Measurements from ENCODE around the gene ORAI3. TPM values are rescaled to one million over a fixed set of nuclear protein-coding genes. Genes with fewer than 3 reads are reported as not detected.

The ORAI3 gene
- total and polyA plus RNA-seq, 2 of the 13 experiments (the other 11 are each of a cell fraction or from before 2014, with no cell fraction given): 11.4 to 32.0 TPM

DNA sequence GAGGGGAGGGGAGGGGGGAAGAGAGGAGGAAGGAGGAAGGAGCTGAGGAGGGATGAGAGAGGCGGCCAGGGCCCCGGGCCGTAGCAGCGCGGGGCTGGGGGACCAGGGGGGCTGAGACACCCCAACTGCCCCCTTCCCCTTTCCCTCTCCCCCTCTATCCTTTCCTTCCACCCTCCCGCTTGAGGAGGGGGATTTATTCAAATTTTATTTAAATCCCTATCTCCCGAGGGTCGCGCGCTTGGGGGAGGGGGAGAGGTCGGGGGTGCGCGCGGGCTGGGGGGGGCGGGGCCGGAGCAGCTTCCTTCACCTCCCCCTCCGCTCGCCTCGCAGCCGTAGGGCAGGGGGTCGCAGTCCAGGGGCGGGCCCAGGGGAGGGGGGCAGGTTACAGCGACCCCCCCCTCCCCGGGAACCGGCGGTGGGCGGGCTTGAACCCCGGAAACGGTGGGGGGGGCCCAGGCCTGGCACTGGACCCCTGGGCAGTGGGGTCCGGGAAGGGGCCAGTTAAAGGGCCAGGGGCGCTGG, 25.3 kb upstream of the ORAI3 start, which contains the start of gene FBXL19:
TSS of gene FBXL19 (plus strand) at position 19 of the 522 bp plus-strand sequence. CDS start 2,183 bp downstream, outside the sequence.
- peaks cover 19% of the 10 kb centered on the region for H3K4me1 ChIP-seq (ENCODE audit: insufficient read depth, low read length)
- H3K27me3 ChIP-seq (ENCODE audit: control insufficient read depth in 1 of 2, insufficient read depth in 2 of 2, low read length in 2 of 2): no peaks in the 10 kb centered on the region; a peak in 1 of 5 replicates
- no peaks in the 10 kb centered on the region for H3K9me3 ChIP-seq (ENCODE audit: low read length)
- H3K27ac ChIP-seq (ENCODE audit: extremely low read length, insufficient read depth, low read length): peak within 1 kb of the TSS; percentile 87
- peak within 1 kb of the TSS; percentile 65 to 87 (median 76) for H3K4me3 ChIP-seq (replicated peaks in 1 of 3; ENCODE audit: insufficient read depth in 1 of 3, low read depth in 2 of 3, low read length in 3 of 3)
- peaks cover 0 to 5% of the 10 kb centered on the region in 2 experiments; a peak in 2 of 5 replicates for H3K36me3 ChIP-seq (replicated peaks in 1 of 2; ENCODE audit: control insufficient read depth in 1 of 2, insufficient read depth in 2 of 2, low read length in 2 of 2)
- in situ Hi-C loops (cut with HindIII; ENCODE audit: extremely low pct_ligation_motif_present, low pct_unique_long_range_greater_than_20kb): loop anchor here (5.0 kb wide), 1 partner anchor 81 kb away; no protein-coding TSS in a partner anchor
- CTCF ChIA-PET (ENCODE audit: low intra/inter-chr PET ratio, low total read pairs): no interaction called here
- ATAC-seq (no peak), DNase-seq (ENCODE audit: low spot score) (no peak), FAIRE-seq (no peak)
- no peaks in the 10 kb centered on the region for H3K79me2 ChIP-seq (ENCODE audit: insufficient read depth, low read length)
- no TSS peak for BruUV-seq (replicated peaks)
- H2AFZ ChIP-seq (ENCODE audit: low read length): no peak within 1 kb of the TSS
- H4K20me1 ChIP-seq (ENCODE audit: insufficient read depth, low read length): no peaks in the 10 kb centered on the region; the same call in 1 of the 2 replicates
- peak within 1 kb of the TSS; percentile 90 for H3K9ac ChIP-seq (ENCODE audit: insufficient read depth, low read depth, low read length)
- under 1% methylated on average over 19 of the region's 31 CpGs for WGBS (ENCODE audit: low lambda C conversion rate)
- peak within 1 kb of the TSS; percentile 97 for H3K4me2 ChIP-seq (ENCODE audit: low read depth, low read length)
- intact Hi-C loops (cut with micrococcal nuclease; ENCODE audit: unreplicated experiment): loop anchor here (10.0 kb wide), 1 partner anchor 229 kb away; the partner anchor contains the start of gene SRCAP
- POLR2A ChIA-PET: interaction anchor here (0.6 to 1.5 kb wide), 13 partner anchors 9 to 265 kb away, joined by 3 to 7 read pairs (median 3); partner anchors contain the start of genes CTF1, ORAI3 and PHKG2
- TF ChIP-seq SALL2 (CRISPR knock-in tag; IDR thresholded peaks at IDR 0.05) (no peak), ZNF446 (CRISPR knock-in tag; IDR thresholded peaks at IDR 0.05) (0 out of 2 replicates have a peak, but pooled peaks have one; percentile 0), ZSCAN25 (CRISPR knock-in tag; IDR thresholded peaks at IDR 0.05) (peak; percentile 29; the same call in 1 of the 2 replicates), ZC3H13 (CRISPR knock-in tag; IDR thresholded peaks at IDR 0.05) (no peak), SMAD3 (CRISPR knock-in tag; IDR thresholded peaks at IDR 0.05) (no peak), ZNF768 (CRISPR knock-in tag; IDR thresholded peaks at IDR 0.05) (0 out of 2 replicates have a peak, but pooled peaks have one; percentile 8), HNRNPK (IDR thresholded peaks at IDR 0.05; ENCODE audit: low read depth, low read length, poor library complexity, severe bottlenecking) (peak; percentile 99), ZNF263 (CRISPR knock-in tag; IDR thresholded peaks at IDR 0.05) (peak; percentile 90), THAP11 (CRISPR knock-in tag; IDR thresholded peaks at IDR 0.05) (no peak), TAF15 (IDR thresholded peaks at IDR 0.05; ENCODE audit: low read depth, low read length, poor library complexity, severe bottlenecking) (peak; percentile 14), ZNF256 (CRISPR knock-in tag; conservative IDR thresholded peaks at IDR 0.05) (no peak), ZFP1 (CRISPR knock-in tag; IDR thresholded peaks at IDR 0.05) (no peak), PCBP1 (IDR thresholded peaks at IDR 0.05; ENCODE audit: borderline replicate concordance, low read depth, low read length) (peak; percentile 92; the same call in 1 of the 2 replicates)
- TF ChIP-seq, protein P1, sequence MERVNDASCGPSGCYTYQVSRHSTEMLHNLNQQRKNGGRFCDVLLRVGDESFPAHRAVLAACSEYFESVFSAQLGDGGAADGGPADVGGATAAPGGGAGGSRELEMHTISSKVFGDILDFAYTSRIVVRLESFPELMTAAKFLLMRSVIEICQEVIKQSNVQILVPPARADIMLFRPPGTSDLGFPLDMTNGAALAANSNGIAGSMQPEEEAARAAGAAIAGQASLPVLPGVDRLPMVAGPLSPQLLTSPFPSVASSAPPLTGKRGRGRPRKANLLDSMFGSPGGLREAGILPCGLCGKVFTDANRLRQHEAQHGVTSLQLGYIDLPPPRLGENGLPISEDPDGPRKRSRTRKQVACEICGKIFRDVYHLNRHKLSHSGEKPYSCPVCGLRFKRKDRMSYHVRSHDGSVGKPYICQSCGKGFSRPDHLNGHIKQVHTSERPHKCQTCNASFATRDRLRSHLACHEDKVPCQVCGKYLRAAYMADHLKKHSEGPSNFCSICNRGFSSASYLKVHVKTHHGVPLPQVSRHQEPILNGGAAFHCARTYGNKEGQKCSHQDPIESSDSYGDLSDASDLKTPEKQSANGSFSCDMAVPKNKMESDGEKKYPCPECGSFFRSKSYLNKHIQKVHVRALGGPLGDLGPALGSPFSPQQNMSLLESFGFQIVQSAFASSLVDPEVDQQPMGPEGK (CRISPR knock-in tag; IDR thresholded peaks at IDR 0.05): peak; percentile 86
- TF ChIP-seq, protein P2, sequence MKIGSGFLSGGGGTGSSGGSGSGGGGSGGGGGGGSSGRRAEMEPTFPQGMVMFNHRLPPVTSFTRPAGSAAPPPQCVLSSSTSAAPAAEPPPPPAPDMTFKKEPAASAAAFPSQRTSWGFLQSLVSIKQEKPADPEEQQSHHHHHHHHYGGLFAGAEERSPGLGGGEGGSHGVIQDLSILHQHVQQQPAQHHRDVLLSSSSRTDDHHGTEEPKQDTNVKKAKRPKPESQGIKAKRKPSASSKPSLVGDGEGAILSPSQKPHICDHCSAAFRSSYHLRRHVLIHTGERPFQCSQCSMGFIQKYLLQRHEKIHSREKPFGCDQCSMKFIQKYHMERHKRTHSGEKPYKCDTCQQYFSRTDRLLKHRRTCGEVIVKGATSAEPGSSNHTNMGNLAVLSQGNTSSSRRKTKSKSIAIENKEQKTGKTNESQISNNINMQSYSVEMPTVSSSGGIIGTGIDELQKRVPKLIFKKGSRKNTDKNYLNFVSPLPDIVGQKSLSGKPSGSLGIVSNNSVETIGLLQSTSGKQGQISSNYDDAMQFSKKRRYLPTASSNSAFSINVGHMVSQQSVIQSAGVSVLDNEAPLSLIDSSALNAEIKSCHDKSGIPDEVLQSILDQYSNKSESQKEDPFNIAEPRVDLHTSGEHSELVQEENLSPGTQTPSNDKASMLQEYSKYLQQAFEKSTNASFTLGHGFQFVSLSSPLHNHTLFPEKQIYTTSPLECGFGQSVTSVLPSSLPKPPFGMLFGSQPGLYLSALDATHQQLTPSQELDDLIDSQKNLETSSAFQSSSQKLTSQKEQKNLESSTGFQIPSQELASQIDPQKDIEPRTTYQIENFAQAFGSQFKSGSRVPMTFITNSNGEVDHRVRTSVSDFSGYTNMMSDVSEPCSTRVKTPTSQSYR (CRISPR knock-in tag; IDR thresholded peaks at IDR 0.05; ENCODE audit: borderline replicate concordance): 0 out of 2 replicates have a peak, but pooled peaks have one; percentile 15
- TF ChIP-seq, protein P3, sequence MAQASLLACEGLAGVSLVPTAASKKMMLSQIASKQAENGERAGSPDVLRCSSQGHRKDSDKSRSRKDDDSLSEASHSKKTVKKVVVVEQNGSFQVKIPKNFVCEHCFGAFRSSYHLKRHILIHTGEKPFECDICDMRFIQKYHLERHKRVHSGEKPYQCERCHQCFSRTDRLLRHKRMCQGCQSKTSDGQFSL (CRISPR knock-in tag; IDR thresholded peaks at IDR 0.05): 0 out of 2 replicates have a peak, but pooled peaks have one; percentile 15
- TF ChIP-seq, protein P4, sequence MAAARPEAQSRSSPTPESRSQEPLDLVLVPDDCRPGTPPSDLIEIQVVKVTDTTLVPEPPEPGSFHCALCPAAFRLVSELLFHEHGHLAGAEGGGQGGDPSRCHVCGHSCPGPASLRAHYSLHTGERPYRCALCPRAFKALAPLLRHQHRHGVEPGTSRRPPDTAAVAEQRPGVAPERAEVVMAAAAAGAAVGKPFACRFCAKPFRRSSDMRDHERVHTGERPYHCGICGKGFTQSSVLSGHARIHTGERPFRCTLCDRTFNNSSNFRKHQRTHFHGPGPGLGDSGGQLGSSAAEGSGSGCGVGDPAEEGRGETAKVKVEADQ (CRISPR knock-in tag; IDR thresholded peaks at IDR 0.05; ENCODE audit: borderline replicate concordance): no peak; the same call in 1 of the 2 replicates
